T47D (cell line): Measurements from ENCODE around the gene PRSS2.

Experiments
- DNase-seq, 2 experiments: peaks; one replicate each; pipeline versions ENCODE4 v3.0.0 to v3.0.0-alpha.2; 2011 to 2012; ENCODE audit warnings: low read depth in 1 of 2, low spot score in 1 of 2
- JUND ChIP-seq: IDR thresholded peaks from 2 replicates; pipeline ENCODE4 v1.6.1; 2012; ENCODE audit warnings: low read depth
- in situ Hi-C: cut with HindIII; loops from 2 replicates; pipeline ENCODE4 v1.10.0; 2016; ENCODE audit warnings: low sequenced_read_pairs, low pct_unique_long_range_greater_than_20kb

PRSS2 gene

DNA sequence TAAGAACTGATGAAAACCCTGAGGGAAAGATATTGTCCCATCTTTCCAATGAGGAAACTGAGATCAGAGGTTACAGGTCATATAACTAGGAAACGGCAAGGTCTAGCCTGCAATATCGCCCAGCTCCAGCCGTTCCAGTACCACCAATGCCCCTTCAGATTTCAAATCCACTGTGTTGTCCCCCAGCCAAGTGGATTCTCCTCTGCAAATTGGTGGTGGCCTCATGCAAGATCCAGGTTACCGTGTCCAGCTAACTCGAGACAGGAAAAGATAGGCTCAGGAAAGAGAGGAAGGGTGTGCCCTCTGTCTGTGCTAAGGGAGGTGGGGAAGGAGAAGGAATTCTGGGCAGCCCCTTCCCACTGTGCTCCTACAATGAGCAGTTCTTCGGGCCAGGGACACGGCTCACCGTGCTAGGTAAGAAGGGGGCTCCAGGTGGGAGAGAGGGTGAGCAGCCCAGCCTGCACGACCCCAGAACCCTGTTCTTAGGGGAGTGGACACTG lies 25.3 kb downstream of the PRSS2 start:
- no peak for TF ChIP-seq JUND
- in situ Hi-C loops, result no loop called here
- DNase-seq, result no peak

DNA sequence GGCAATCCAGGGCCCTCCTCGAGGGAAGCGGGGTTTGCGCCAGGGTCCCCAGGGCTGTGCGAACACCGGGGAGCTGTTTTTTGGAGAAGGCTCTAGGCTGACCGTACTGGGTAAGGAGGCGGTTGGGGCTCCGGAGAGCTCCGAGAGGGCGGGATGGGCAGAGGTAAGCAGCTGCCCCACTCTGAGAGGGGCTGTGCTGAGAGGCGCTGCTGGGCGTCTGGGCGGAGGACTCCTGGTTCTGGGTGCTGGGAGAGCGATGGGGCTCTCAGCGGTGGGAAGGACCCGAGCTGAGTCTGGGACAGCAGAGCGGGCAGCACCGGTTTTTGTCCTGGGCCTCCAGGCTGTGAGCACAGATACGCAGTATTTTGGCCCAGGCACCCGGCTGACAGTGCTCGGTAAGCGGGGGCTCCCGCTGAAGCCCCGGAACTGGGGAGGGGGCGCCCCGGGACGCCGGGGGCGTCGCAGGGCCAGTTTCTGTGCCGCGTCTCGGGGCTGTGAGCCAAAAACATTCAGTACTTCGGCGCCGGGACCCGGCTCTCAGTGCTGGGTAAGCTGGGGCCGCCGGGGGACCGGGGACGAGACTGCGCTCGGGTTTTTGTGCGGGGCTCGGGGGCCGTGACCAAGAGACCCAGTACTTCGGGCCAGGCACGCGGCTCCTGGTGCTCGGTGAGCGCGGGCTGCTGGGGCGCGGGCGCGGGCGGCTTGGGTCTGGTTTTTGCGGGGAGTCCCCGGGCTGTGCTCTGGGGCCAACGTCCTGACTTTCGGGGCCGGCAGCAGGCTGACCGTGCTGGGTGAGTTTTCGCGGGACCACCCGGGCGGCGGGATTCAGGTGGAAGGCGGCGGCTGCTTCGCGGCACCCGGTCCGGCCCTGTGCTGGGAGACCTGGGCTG lies 26.0 kb downstream of the PRSS2 start:
- in situ Hi-C loops, result no loop called here
- TF ChIP-seq JUND, result no peak
- DNase-seq, result no peak

DNA sequence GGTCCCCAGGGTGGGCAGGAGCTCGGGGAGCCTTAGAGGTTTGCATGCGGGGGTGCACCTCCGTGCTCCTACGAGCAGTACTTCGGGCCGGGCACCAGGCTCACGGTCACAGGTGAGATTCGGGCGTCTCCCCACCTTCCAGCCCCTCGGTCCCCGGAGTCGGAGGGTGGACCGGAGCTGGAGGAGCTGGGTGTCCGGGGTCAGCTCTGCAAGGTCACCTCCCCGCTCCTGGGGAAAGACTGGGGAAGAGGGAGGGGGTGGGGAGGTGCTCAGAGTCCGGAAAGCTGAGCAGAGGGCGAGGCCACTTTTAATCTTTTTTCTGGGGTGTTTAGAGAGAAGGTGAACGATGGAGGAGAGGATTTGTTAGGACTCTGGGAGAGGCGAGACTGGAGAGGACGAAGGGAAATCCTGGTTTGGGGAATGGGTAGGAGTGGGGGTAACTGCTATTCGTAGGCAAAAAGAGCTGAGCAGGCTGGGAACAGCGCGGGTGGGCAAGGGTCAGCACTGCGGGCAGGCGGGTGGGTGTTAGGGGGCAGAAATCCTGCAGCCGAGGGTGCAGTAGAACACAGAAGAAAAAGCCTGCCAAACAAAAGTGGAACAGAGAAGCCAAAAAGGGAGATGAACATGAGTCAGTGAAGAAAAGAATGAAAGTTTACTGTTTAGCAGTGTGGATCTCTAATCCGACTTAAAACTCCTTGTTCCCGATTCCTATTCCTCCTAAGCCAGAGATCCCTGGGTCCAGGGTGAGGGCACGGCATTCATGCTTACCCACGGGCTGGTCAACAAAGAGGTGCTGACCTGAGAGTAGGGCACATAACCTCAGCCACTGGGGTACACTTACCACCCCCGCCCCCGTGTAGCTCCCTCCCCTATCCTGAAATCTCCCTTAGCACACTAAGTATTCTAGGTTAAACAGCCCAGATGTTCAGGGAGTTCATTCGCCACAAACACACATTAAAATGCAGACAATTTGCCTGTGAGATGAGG lies 26.9 kb downstream of the PRSS2 start:
- TF ChIP-seq JUND, result no peak
- in situ Hi-C loops, result no loop called here
- no peak for DNase-seq

DNA sequence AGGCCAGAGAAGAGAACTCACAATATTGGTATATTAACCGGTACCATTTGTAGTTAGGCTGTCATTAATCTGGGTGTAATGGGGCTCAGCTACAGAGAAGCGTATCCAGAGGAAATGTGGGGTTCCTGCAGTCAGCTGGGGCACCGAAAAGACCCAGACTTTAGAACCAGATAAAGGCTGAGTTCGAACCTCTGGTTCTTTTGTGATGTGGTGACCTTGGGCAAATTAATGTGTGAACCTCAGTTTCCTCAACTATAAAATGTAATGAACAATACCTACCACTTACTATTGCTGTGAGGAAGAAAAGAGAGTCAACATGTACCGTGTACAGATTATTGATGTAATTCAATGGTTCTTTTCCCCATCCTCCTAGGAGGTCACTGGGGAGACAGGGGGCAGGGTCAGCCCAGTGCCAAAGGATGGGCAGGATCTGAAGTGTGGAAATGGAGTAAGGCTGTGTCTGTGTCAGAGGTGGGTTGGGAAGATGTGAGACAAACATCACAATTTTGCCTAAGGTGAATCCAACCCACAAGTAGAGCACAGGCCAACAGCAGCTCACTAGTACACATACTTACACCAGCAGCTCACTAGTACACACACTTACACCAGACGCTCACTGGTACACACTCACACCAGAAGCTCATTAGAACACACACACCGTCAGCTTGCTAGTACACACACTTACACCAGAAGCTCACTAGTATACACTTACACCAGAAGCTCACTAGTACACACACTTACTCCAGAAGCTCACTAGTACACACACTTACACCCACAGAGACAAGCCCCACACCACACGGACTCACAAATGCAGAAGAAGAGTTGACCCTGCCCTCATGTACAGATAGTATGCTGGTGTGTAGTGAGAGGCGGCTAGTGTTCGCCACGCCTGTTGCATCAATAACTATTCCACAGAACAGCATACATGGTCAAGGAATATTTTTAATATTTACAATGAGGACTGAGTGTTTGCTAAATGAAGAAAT lies 28.0 kb downstream of the PRSS2 start:
- no peak for TF ChIP-seq JUND
- in situ Hi-C loops, result no loop called here
- no peak for DNase-seq

DNA sequence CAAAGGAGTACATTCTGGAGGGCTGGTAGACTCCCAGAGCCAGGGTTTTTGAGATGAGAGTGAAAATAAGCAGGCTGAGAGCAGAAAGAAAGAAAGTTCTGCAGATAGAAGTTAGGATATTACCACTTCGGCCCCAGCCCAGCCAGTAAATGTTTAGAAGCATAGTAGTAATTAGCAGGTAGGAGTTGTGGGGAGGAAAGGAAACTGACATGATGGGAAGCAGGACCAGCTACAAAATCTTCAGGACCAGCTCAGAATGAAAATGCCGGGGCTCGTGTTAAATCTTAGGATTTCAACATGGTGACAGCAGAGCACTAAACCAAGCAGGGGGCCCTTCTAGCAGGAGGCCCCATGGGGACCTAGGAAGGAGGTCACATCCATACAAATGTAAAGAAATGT lies 28.7 kb downstream of the PRSS2 start:
- DNase-seq, result no peak
- in situ Hi-C loops, result no loop called here
- TF ChIP-seq JUND, result no peak

DNA sequence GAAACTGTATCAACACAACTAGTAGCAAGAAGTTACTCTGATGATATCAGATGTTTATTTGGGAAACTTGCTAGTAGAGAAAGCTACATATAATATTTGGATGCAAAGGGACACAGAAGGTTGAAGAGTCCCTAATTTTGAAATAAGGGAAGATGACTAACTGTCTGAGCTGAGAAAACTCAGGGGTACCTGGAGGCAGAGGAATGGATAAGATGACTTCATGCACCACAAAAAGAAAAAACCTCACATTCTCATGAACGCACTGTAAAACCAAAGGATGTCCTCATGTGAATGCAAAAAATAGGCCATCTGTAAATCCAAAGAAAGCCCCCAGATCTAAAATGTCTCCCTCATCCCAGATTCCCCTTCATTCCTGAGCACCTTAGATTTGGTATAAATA lies 29.3 kb downstream of the PRSS2 start:
- in situ Hi-C loops, result no loop called here
- DNase-seq, result no peak
- TF ChIP-seq JUND, result no peak

DNA sequence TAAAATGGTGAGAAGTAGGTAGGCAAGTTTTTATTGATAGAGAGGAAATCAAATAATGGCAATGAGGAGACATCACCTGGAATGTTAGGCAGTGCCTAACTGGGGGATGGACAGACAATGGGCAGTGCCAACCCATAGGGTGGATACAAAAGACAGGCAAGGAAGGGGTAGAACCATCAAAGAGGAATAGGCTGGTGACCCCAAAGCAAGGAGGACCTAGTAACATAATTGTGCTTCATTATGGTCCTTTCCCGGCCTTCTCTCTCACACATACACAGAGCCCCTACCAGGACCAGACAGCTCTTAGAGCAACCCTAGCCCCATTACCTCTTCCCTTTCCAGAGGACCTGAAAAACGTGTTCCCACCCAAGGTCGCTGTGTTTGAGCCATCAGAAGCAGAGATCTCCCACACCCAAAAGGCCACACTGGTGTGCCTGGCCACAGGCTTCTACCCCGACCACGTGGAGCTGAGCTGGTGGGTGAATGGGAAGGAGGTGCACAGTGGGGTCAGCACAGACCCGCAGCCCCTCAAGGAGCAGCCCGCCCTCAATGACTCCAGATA lies 30.0 kb downstream of the PRSS2 start:
- in situ Hi-C loops, result no loop called here
- no peak for TF ChIP-seq JUND
- no peak for DNase-seq

DNA sequence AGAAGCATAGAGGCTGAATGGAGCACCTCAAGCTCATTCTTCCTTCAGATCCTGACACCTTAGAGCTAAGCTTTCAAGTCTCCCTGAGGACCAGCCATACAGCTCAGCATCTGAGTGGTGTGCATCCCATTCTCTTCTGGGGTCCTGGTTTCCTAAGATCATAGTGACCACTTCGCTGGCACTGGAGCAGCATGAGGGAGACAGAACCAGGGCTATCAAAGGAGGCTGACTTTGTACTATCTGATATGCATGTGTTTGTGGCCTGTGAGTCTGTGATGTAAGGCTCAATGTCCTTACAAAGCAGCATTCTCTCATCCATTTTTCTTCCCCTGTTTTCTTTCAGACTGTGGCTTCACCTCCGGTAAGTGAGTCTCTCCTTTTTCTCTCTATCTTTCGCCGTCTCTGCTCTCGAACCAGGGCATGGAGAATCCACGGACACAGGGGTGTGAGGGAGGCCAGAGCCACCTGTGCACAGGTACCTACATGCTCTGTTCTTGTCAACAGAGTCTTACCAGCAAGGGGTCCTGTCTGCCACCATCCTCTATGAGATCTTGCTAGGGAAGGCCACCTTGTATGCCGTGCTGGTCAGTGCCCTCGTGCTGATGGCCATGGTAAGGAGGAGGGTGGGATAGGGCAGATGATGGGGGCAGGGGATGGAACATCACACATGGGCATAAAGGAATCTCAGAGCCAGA lies 31.0 kb downstream of the PRSS2 start:
- TF ChIP-seq JUND, result no peak
- in situ Hi-C loops, result no loop called here
- no peak for DNase-seq

DNA sequence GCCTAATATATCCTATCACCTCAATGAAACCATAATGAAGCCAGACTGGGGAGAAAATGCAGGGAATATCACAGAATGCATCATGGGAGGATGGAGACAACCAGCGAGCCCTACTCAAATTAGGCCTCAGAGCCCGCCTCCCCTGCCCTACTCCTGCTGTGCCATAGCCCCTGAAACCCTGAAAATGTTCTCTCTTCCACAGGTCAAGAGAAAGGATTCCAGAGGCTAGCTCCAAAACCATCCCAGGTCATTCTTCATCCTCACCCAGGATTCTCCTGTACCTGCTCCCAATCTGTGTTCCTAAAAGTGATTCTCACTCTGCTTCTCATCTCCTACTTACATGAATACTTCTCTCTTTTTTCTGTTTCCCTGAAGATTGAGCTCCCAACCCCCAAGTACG lies 31.5 kb downstream of the PRSS2 start:
- no peak for DNase-seq
- TF ChIP-seq JUND, result no peak
- in situ Hi-C loops, result no loop called here

DNA sequence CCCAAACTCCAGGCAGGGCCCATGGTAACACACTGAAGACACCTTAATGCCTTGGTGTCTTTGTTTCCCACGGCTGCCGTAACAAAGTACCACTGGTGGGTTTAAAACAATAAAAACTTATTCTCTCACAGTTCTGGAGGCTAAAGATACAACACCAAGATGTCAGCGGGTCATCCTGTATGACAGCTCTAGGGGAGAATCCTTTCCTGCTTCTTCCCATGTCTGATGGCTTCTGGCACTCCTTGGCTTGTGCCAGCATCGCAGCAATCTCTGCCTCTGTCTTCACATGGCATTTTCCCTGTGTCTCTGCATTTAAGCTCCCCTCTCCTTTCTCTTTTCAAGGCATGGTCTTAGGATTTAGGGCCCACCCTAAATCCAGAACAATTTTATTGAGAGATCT lies 33.1 kb downstream of the PRSS2 start:
- no peak for TF ChIP-seq JUND
- in situ Hi-C loops, result no loop called here
- DNase-seq, result no peak

DNA sequence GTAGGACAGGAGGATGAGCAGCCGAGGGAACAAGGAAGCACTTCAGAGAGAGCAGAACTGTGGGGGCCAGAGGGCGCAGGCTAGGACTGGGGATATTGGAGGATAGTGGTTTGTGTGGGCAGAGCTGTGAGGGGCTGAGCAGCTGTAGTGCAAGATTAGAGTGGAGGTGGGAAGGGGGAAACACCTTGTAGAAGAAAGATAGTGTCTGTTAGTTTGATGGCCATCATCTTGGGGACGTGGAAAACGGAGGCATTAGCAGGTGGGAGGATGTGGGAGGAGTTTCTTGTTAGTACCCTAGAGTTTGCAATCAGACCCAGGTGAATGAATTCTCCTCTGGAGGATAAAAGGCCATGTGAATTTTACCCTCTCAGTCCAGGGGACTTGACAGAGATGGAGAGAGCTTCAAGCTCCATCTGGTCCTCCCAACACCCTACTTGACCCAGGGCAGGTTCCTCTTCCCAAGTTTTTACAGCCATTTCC lies 34.0 kb downstream of the PRSS2 start:
- no peak for DNase-seq
- in situ Hi-C loops, result no loop called here
- no peak for TF ChIP-seq JUND
